GM04503 (cell line): Measurements from ENCODE around the gene IKBIP.
"Not testable (repeated sequence)": the region's sequence is repeated elsewhere in the genome, so short reads cannot be mapped to it uniquely, and the experiment has no call there.

Experiments used
- DNase-seq: peaks from one replicate; pipeline ENCODE4 v3.0.0-alpha.2; 2012; ENCODE audit warnings: low read depth

Gene IKBIP

GRCh38 chr12:98635657-98636323 lies 8.8 kb downstream of the IKBIP start:
- peak; percentile 42 for DNase-seq

GRCh38 chr12:98618952-98619351 lies 25.6 kb downstream of the IKBIP start:
- DNase-seq = peak; percentile 61

DNA sequence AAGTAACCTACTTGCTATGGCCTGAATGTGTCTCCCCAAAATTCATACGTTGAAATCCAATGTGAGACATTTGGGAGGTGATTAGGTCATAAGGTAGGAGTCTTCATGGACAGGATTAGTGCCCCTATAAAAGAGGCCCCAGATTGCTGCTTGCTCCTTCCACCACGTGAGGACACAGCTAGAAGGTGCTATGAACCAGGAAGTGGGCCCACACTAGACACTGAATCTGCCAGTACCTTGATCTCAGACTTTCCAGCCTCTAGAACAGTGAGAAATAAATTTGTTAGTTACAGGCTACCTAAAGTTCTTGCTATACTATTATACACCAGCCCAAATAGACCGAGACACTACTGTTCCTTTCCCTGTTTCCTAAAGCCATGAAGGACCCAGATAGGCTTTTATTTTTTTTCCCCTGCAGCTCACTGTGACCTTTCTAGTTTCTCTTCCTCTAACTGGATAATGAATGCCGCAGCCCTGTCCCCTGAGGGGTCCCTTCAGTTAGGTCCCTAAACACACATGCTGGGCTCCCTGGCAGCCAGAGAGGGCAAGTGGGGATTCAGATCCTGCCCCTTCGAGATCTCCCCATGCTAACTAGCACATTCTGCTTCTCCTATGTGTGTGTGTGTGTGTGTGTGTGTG lies 31.8 kb downstream of the IKBIP start:
- DNase-seq = no peak

- DNase-seq = no peak
These were observed 34.0 kb downstream of the IKBIP start for GRCh38 chr12:98610596-98610995.

DNA sequence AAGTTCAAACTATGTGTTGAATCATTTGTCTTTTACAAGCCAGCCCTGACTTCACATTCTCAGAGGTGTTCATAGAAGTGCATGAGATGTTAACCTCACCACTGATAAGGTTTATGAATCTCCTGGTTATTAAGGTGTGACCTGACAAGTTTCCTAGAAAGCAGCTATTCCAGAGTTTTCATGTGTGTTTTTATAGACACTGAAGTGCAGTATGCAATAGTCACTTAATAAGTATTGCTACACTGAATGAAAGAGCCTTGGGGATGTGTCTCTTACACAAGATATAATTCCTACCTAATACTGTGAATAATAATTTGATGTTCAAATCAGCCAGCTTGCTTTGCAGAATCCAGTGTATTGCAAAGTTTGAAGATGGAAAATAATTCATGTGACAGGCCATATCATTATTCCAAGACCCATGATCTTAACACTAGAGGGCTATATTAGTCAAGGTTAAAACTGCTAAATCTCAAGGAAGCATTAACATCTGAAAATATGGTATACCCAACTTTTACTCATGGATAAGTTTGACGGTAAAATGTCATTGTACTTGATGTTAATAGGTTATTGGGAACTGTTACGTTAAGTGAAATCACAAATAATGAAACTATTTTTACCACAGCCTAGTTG lies 38.1 kb downstream of the IKBIP start:
- DNase-seq = no peak

GRCh38 chr12:98601924-98602323 lies 42.7 kb downstream of the IKBIP start:
- DNase-seq = no peak

DNA sequence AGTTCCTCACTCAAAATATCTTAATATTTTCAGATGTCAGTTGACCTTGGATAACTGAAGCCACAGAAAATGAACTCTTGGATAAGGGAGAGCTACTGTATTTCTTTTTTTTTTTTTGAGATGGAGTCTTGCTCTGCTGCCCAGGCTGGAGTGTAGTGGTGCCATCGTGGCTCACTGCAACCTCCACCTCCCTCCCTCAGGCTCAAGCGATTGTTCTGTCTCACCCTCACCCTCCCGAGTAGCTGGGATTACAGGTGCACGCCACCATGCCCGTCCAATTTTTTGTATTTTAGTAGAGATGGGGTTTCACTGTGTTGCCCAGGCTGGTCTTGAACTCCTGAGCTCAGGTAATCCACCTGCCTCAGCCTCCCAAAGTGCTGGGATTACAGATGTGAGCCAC lies 47.3 kb downstream of the IKBIP start:
- DNase-seq = not testable (repeated sequence)

- DNase-seq = peak; percentile 37
These were observed 49.2 kb downstream of the IKBIP start for GRCh38 chr12:98595243-98595988.

GRCh38 chr12:98594050-98594835 lies 50.3 kb downstream of the IKBIP start:
- no peak for DNase-seq

DNA sequence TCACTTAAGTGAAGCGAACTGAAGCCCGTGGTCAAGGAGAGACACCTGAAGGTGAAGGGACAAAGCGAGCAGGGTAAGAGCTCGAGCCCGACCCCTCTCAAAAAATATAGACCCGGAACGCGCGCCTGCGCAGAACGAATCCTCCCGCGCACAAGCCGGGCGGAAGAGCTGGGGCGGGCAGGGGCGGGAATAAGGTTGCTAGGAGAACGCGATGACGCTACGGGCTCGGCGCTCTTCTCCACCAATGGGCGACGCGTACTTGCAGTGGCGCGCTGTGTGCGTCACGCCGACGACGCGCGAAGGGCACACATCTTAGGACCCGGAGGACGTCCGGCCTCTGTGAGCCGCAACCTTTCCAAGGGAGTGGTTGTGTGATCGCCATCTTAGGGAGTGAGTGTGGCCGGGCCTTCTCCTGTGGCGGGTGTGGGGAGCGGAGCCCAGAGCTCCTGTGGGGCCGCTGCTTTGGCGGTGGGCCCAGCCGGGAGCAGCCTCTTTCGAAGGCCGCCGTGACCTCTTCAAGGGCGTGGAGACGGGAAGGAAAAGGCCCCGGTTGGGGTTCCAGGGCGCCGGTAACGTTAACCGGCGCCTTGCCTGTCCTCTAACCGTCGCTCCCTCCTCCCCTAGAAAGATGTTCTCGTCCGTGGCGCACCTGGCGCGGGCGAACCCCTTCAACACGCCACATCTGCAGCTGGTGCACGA lies 51.1 kb downstream of the IKBIP start, which contains the start of gene SLC25A3:
TSS of gene SLC25A3 (plus strand) at position 336 of the 699 bp plus-strand sequence. CDS start at position 629, 293 bp downstream.
- DNase-seq = peak; percentile 83

- DNase-seq = no peak
These were observed 51.7 kb downstream of the IKBIP start for GRCh38 chr12:98592825-98593322.

GRCh38 chr12:98591209-98591608 lies 53.4 kb downstream of the IKBIP start:
- no peak for DNase-seq

DNA sequence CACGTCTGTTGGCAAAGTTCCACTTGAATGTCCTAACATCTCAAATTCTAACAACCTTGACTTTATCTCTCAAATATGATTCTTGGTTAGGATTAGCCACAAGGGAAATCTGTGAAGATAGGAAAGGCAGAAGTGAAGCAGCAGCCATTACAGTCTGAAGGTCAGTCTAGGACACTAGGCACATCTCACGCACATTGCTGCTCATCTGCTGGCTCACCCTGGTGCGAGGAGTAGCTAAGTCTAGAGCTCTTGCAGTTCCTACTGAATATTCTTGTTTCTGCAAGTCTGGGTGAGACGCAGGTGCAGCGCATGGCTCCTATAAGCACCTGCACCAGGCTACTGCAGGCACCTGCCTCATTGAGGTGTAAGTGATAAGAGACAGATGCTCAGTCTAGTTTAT lies 57.5 kb downstream of the IKBIP start:
- DNase-seq = no peak

- DNase-seq = no peak
These were observed 62.5 kb downstream of the IKBIP start for GRCh38 chr12:98582093-98582492.

DNA sequence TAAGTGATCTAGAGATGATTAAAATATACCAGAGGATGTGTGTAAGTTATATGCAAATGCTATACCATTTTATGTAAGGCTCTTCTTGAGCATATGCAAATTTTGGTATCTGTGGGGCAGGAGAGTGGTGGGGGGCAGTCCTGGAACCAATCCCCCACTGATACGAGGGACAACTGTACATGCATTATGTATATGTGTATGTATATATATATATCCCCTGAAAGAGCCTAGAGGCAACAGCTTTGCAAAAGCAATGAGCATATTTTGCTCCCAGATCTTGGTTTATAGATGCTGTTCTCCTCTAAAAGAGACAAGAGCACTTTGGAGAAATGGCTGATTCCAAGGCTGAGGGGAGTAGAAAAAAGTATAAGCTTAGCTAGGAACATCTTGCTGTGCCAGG lies 63.5 kb downstream of the IKBIP start:
- DNase-seq = no peak

GRCh38 chr12:98580695-98581094 lies 63.9 kb downstream of the IKBIP start:
- no peak for DNase-seq

GRCh38 chr12:98579835-98580234 lies 64.8 kb downstream of the IKBIP start:
- no peak for DNase-seq

DNA sequence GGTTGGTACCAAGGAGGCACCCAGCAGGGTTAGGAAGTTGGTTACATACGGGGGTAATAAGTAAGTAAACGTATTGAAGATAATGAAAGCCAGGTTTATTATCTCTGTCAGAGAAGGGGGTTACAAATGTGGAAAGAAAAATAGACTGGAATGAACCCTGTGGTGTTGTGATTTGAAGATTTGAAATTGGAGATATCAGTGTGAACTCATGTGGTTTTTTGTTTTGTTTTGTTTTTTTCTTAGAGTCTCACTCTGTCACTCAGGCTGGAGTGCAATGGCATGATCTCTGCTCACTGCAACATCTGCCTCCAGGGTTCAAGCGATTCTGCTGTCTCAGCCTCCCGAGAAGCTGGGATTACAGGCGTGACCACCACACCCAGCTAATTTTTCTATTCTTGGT lies 65.2 kb downstream of the IKBIP start:
- no peak for DNase-seq

DNA sequence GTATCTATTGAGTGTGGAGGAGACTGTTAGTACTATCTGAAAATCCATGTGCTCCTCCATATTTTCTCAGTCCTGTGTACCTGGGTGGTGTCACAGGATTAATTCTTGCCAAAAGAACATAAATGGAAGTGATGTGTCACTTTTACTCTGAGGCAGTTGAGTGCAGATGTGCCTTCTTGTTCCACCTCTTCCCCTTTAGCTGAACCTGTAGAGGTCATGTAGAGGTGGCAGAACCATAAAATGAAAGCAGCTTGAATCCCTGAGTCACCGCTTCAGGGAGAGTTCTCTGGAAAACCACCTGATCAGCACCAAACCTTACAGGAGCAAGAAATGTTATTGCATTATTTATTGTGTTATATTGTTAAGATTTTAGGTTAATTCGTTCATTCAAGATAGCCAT lies 65.8 kb downstream of the IKBIP start:
- DNase-seq = no peak

GRCh38 chr12:98578392-98578791 lies 66.2 kb downstream of the IKBIP start:
- no peak for DNase-seq

DNA sequence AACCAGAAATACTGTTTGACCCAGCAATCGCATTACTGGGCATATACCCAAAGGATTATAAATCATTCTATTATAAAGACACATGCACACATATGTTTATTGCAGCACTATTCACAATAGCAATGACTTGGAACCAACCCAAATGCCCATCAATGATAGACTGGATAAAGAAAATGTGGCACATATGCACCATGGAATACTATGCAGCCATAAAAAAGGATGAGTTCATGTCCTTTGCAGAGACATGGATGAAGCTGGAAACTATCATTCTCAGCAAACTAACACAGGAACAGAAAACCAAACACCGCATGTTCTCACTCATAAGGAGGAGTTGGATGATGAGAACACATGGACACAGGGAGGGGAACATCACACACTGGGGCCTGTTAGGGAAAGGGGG lies 67.8 kb downstream of the IKBIP start:
- DNase-seq = not testable (repeated sequence)
